ENCODE data around the gene DCAF8.
"Not testable (repeated sequence)": the region's sequence is repeated elsewhere in the genome, so short reads cannot be mapped to it uniquely, and the experiment has no call there.

Gene DCAF8

GRCh38 chr1:160261893-160262794 is at the start of gene DCAF8:
Gene DCAF8 (minus strand): TSS chr1:160262549. CDS start chr1:160244008, 18,541 bp downstream.
- DNase-seq, result peak; percentile 69

DNA sequence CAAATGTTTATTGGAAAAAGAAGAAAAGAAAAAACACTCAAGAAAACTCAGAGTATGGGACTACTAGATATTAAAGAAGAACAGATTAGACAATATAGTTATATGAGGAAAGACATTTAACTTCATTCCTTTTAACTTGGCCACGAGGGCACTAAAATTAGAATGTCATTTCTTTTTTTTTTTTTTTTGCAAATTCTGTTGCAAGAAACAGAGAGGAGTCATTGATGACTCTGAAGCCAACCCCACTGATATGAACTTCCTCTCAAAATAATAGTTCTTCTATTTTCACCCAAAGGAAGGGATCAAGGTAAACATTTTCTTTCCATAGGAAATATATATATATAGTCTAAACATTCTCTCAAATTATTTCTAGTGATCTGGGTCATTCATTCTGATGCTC is 47.2 kb upstream of the DCAF8 start:
- no peak for DNase-seq

DNA sequence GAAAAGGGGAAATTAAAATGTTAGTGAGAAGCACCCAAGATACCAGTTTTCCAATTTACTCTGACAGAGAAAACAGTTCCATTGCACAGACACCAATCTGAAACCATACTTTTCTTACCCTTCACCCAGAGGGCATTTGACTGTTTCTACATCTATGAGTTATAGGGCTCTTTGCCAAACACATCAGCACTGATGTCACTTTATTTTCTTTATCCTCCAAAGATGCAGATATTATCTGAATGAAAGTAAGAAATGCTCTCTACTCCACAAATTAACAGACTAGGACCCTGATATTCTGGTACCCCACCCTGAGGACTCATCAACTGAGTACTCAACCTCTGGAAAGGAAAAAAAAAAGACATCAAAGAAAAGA is 46.8 kb upstream of the DCAF8 start:
- DNase-seq, result no peak

GRCh38 chr1:160308451-160309184 is 46.3 kb upstream of the DCAF8 start:
- DNase-seq, result no peak

DNA sequence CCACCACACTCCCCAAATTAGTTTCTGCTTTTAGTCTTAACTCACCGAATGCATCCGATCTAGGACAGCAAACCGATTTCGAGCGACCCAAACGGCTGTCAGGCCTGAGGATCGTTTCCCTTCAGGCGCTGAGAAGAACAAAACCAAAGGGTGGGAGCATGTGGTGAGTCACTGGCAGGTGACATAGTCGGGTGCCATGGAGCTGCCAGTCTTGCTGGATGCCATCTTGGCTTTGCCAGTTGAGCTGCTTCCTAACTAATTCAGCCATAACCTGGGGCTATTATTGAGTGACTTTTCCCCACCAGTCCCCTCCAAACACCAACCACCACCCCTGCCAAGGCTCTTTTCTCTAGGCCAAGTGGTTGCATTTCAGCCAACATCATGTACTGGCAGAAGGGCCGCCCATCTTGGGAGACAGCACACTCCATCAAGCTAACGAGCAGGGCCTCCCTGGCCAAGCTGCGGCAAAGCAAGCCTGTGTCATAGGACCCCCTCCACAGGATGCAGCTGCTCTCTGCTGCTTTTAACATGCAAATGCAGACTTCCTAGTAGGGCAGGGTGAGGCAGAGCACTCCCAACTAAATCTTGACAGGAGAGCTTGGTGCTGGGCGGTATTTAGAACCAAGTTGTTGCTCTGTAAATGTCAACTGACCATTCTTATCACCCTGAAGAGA is 44.9 kb upstream of the DCAF8 start:
- no peak for DNase-seq

- DNase-seq, result no peak
Observed at GRCh38 chr1:160300173-160300572, 37.8 kb upstream of the DCAF8 start.

- no peak for DNase-seq
Observed at GRCh38 chr1:160296036-160296435, 33.7 kb upstream of the DCAF8 start.

GRCh38 chr1:160293020-160293968 is 30.9 kb upstream of the DCAF8 start:
- no peak for DNase-seq

- DNase-seq, result peak; percentile 5
Observed at GRCh38 chr1:160291248-160292220, 29.2 kb upstream of the DCAF8 start.

GRCh38 chr1:160287769-160288168 is 25.4 kb upstream of the DCAF8 start:
- not testable (repeated sequence) for DNase-seq

DNA sequence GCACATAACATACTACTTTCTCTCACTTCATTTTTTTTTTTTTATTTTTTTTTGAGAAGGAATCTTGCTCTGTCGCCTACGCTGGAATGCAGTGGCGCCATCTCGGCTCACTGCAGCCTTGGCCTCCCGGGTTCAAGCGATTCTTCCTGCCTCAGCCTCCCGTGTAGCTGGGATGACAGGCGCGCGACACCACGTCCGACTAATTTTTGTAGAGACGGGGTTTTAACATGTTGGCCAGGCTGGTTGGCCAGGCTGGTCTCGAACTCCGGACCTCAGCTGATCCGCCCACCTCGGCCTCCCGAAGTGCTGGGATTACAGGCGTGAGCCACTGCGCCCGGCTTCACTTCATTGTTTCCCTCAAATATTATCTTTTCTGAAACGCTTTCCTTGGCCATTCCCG is 23.2 kb upstream of the DCAF8 start:
- no peak for DNase-seq

GRCh38 chr1:160284782-160285344 is 22.5 kb upstream of the DCAF8 start, which contains the start of gene PEX19:
Gene PEX19 (minus strand): TSS chr1:160285133. CDS start chr1:160285124, 9 bp downstream.
- peak; percentile 80 for DNase-seq

- no peak for DNase-seq
Observed at GRCh38 chr1:160284220-160284781, 22.0 kb upstream of the DCAF8 start.

- no peak for DNase-seq
Observed at GRCh38 chr1:160282807-160283206, 20.5 kb upstream of the DCAF8 start.

- DNase-seq, result no peak
Observed at GRCh38 chr1:160277987-160278386, 15.6 kb upstream of the DCAF8 start.

DNA sequence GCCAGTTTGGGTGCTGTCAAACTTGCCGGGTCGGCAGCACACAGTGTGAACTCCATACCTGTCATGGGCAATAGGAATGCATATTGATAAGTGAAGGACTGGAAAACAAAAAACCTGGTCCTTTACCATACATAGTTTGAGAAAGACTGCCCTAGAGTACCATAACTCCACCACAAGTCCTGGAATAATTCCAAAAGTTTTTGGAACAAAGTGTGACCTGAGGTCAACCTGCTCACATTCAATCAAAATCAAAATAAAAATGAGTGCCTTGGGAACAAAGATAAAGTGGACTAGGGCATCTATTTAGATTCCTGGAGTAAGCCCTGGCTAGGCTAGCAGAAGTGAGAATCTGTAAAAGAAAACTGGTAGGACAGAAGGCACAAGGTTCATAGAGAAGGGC is 15.0 kb upstream of the DCAF8 start:
- DNase-seq, result no peak

- no peak for DNase-seq
Observed at GRCh38 chr1:160271025-160271424, 8.7 kb upstream of the DCAF8 start.

GRCh38 chr1:160267284-160267991 is 5.1 kb upstream of the DCAF8 start:
- no peak for DNase-seq

GRCh38 chr1:160264795-160265307 is 2.5 kb upstream of the DCAF8 start:
- no peak for DNase-seq

GRCh38 chr1:160261556-160261892 is 825 bp downstream of the DCAF8 start:
- DNase-seq, result no peak

All from NCI-H1417 treated with DMSO at 0.1 percent for 48 hours (cell line).